H9 (cell line): ENCODE measurements around the gene FAM210B. TPM values are rescaled to one million over a fixed set of nuclear protein-coding genes. Genes with fewer than 3 reads are reported as not detected.

Experiments
- DNase-seq: peaks from one replicate; pipeline ENCODE4 v3.0.0-alpha.2; 2017
- H2AFZ ChIP-seq: one replicate; pipeline ENCODE4 v1.6.1; 2013; ENCODE audit warnings: mild to moderate bottlenecking, low read length, control low read depth, moderate library complexity
- H2AK5ac ChIP-seq: 2 replicates; pipeline ENCODE4 v1.6.1; 2013; ENCODE audit warnings: low read length, control low read depth, mixed read lengths; ENCODE audit not compliant: insufficient read length
- H2BK120ac ChIP-seq: one replicate; pipeline ENCODE4 v1.6.1; 2013; ENCODE audit warnings: low read depth, mild to moderate bottlenecking, low read length, control low read depth, inconsistent platforms; ENCODE audit not compliant: poor library complexity, severe bottlenecking
- H2BK12ac ChIP-seq: 2 replicates; pipeline ENCODE4 v1.6.1; 2013; ENCODE audit warnings: low read length, control low read depth, mixed read lengths, low read depth; ENCODE audit not compliant: insufficient read length
- H2BK15ac ChIP-seq: 2 replicates; pipeline ENCODE4 v1.6.1; 2013; ENCODE audit warnings: low read depth, low read length, control low read depth
- H2BK20ac ChIP-seq: one replicate; pipeline ENCODE4 v1.6.1; 2013; ENCODE audit warnings: low read depth, mild to moderate bottlenecking, low read length, control low read depth, inconsistent platforms; ENCODE audit not compliant: poor library complexity, severe bottlenecking
- H2BK5ac ChIP-seq: 2 replicates; pipeline ENCODE4 v1.6.1; 2013; ENCODE audit warnings: low read length, control low read depth, mixed read lengths; ENCODE audit not compliant: insufficient read length
- H3K14ac ChIP-seq: 2 replicates; pipeline ENCODE4 v1.6.1; 2013; ENCODE audit warnings: low read length, control low read depth; ENCODE audit not compliant: insufficient read depth
- H3K18ac ChIP-seq: 2 replicates; pipeline ENCODE4 v1.6.1; 2013; ENCODE audit warnings: low read depth, mild to moderate bottlenecking, mixed read lengths, low read length, control low read depth; ENCODE audit not compliant: insufficient read length
- H3K23ac ChIP-seq: 2 replicates; pipeline ENCODE4 v1.6.1; 2013; ENCODE audit warnings: low read length, control low read depth, mixed read lengths, low read depth; ENCODE audit not compliant: insufficient read length
- H3K23me2 ChIP-seq: 2 replicates; pipeline ENCODE4 v1.6.1; 2013; ENCODE audit warnings: low read depth, mild to moderate bottlenecking, mixed read lengths, low read length, control low read depth; ENCODE audit not compliant: insufficient read length, poor library complexity, severe bottlenecking
- H3K27ac ChIP-seq: 2 replicates; pipeline ENCODE4 v1.5.1; 2013; ENCODE audit warnings: low read length, control low read depth, mixed read lengths, low read depth; ENCODE audit not compliant: insufficient read length
- H3K27me3 ChIP-seq: 2 replicates; pipeline ENCODE4 v1.6.1; 2013; ENCODE audit warnings: low read length, control low read depth, inconsistent platforms; ENCODE audit not compliant: insufficient read depth
- H3K4ac ChIP-seq: 2 replicates; pipeline ENCODE4 v1.6.1; 2013; ENCODE audit warnings: low read depth, mild to moderate bottlenecking, control low read depth, inconsistent platforms, low read length, moderate library complexity
- H3K4me1 ChIP-seq: 2 replicates; pipeline ENCODE4 v1.6.1; 2013; ENCODE audit warnings: low read length, control low read depth, inconsistent platforms; ENCODE audit not compliant: insufficient read depth
- H3K4me2 ChIP-seq: 2 replicates; pipeline ENCODE4 v1.6.1; 2013; ENCODE audit warnings: low read length, control low read depth, mixed read lengths; ENCODE audit not compliant: insufficient read length, insufficient read depth
- H3K56ac ChIP-seq: 2 replicates; pipeline ENCODE4 v1.6.1; 2013; ENCODE audit warnings: low read depth, mild to moderate bottlenecking, mixed read lengths, low read length, control low read depth; ENCODE audit not compliant: insufficient read length
- H3K79me1 ChIP-seq: 2 replicates; pipeline ENCODE4 v1.6.1; 2013; ENCODE audit warnings: low read depth, mild to moderate bottlenecking, moderate library complexity, low read length, control low read depth, inconsistent platforms; ENCODE audit not compliant: insufficient read depth, poor library complexity, severe bottlenecking
- H3K79me2 ChIP-seq: 2 replicates; pipeline ENCODE4 v1.6.1; 2013; ENCODE audit warnings: low read length, control low read depth, inconsistent platforms; ENCODE audit not compliant: insufficient read depth
- H3K9ac ChIP-seq: 2 replicates; pipeline ENCODE4 v1.6.1; 2013; ENCODE audit warnings: low read length, control low read depth, mixed read lengths; ENCODE audit not compliant: insufficient read length; ENCODE audit errors: extremely low read depth
- H3K9me3 ChIP-seq: one replicate; pipeline ENCODE4 v1.6.1; 2013; ENCODE audit warnings: low read depth, low read length, inconsistent platforms; ENCODE audit not compliant: control insufficient read depth
- H3T11ph ChIP-seq: one replicate; pipeline ENCODE4 v1.6.1; 2013; ENCODE audit warnings: mild to moderate bottlenecking, low read length, control low read depth, inconsistent platforms
- H4K20me1 ChIP-seq: one replicate; pipeline ENCODE4 v1.6.1; 2013; ENCODE audit not compliant: control insufficient read depth, insufficient read length, insufficient read depth
- H4K5ac ChIP-seq: 2 replicates; pipeline ENCODE4 v1.6.1; 2013; ENCODE audit warnings: low read depth, mild to moderate bottlenecking, mixed read lengths, low read length, control low read depth; ENCODE audit not compliant: insufficient read length
- H4K8ac ChIP-seq: replicated peaks from 2 replicates; pipeline ENCODE4 v1.6.1; 2013; ENCODE audit warnings: low read length, control low read depth, mixed read lengths, low read depth; ENCODE audit not compliant: insufficient read length
- H4K91ac ChIP-seq: 2 replicates; pipeline ENCODE4 v1.6.1; 2013; ENCODE audit warnings: low read depth, mild to moderate bottlenecking, moderate library complexity, mixed read lengths, low read length, control low read depth; ENCODE audit not compliant: insufficient read length
- H3K27ac Mint-ChIP-seq, 3 experiments: 2 replicates in 2 of 3; 3 replicates in 1 of 3; pipeline ENCODE4 v1.8.0; 2020 to 2021; ENCODE audit warnings: mixed read lengths in 3 of 3, mild to moderate bottlenecking in 1 of 3, moderate library complexity in 1 of 3
- H3K27me3 Mint-ChIP-seq: 2 replicates; pipeline ENCODE4 v1.8.0; 2021; ENCODE audit warnings: low read depth, mild to moderate bottlenecking, moderate library complexity, mixed read lengths
- H3K36me3 Mint-ChIP-seq, 3 experiments: 2 replicates in 2 of 3; 3 replicates in 1 of 3; pipeline ENCODE4 v1.8.0; 2020 to 2021; ENCODE audit warnings: low read depth in 3 of 3, mixed read lengths in 3 of 3; ENCODE audit not compliant: insufficient read depth in 1 of 3
- H3K4me1 Mint-ChIP-seq, 2 experiments: 2 replicates each; pipeline ENCODE4 v1.8.0; 2020; ENCODE audit warnings: mixed read lengths in 2 of 2
- H3K4me3 Mint-ChIP-seq, 2 experiments: 2 replicates in 1 of 2; 3 replicates in 1 of 2; pipeline ENCODE4 v1.8.0; 2020 to 2021; ENCODE audit warnings: mild to moderate bottlenecking in 2 of 2, mixed read lengths in 2 of 2, moderate library complexity in 1 of 2
- H3K9me3 Mint-ChIP-seq, 2 experiments: 2 replicates in 1 of 2; 3 replicates in 1 of 2; pipeline ENCODE4 v1.8.0; 2020; ENCODE audit warnings: mild to moderate bottlenecking in 2 of 2, mixed read lengths in 2 of 2, moderate library complexity in 1 of 2
- WGBS: extraction: QIAGEN DNeasy Blood & Tissue Kit; methylation state at CpG from one replicate; pipeline ENCODE4 v1.1.7; 2013; ENCODE audit warnings: missing lambda C conversion rate, low lambda C conversion rate, mixed read lengths; ENCODE audit not compliant: insufficient read length; ENCODE audit errors: extremely low coverage; 5-methylcytosine and 5-hydroxymethylcytosine counted together
- total RNA-seq: library from RNA; stranded (reverse); gene quantifications from 2 replicates; pipeline ENCODE4 v1.2.1, GENCODE V29; 2021
- TF ChIP-seq, protein P1 (sequence below): fragments of 200-600 bp; sonication (generic); conservative IDR thresholded peaks from 3 replicates; pipeline ENCODE4 v1.8.0; 2021; ENCODE audit warnings: antibody characterized with exemption, mild to moderate bottlenecking

Gene FAM210B
- total RNA-seq, 1 experiment from 2014 or later = 24.2 TPM

DNA sequence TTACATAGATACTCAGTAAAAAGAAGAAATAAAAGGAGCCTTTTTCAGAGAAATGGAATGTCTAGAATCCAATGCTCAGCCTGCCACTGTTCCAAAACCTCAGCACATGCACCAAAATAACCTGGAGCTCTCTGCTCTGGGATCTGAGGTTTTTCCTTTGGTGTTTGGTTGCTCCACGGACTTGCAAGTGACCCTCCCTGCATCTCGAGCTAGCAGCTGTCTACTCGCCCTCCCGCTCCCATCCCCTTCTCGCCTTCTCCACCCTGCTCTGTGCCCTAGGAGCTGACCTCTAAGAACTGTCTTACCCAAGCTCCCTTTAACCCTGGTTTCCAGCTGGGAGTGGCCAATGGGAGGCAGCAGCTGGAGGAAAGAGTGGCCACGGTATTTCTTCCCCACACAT lies 35.1 kb upstream of the FAM210B start:
- H2BK12ac ChIP-seq = no peak overlapping the region
- H4K5ac ChIP-seq = no peak overlapping the region
- H3K27ac ChIP-seq = no peak overlapping the region
- peaks cover 69% of the 10 kb centered on the region for H3K9me3 ChIP-seq
- Mint-ChIP-seq H3K9me3 (peaks cover 84 to 92% of the 10 kb centered on the region in 2 experiments), H3K27me3 (peaks cover 5% of the 10 kb centered on the region; the same call in 1 of the 2 replicates), H3K27ac (no peak overlapping the region), H3K36me3 (peaks cover 2 to 34% (median 10%) of the 10 kb centered on the region in 3 experiments; a peak in 5 of 7 replicates), H3K4me1 (no peaks in the 10 kb centered on the region), H3K4me3 (no peak overlapping the region; a peak in 1 of 5 replicates)
- no peak overlapping the region for H3K18ac ChIP-seq
- H3K4ac ChIP-seq = no peak overlapping the region
- no peak overlapping the region for H2BK20ac ChIP-seq
- no CpG with 5 or more reads among the region's 6 CpGs for WGBS
- no peak overlapping the region for H3K14ac ChIP-seq
- no peaks in the 10 kb centered on the region for H3K4me1 ChIP-seq
- H3K56ac ChIP-seq = no peak overlapping the region
- H2BK15ac ChIP-seq = no peak overlapping the region
- H4K20me1 ChIP-seq = no peaks in the 10 kb centered on the region
- H3T11ph ChIP-seq = no peak overlapping the region
- H3K27me3 ChIP-seq = no peaks in the 10 kb centered on the region
- no peak overlapping the region for H4K8ac ChIP-seq
- no peaks in the 10 kb centered on the region for H3K23me2 ChIP-seq
- no peaks in the 10 kb centered on the region for H3K79me2 ChIP-seq
- H3K23ac ChIP-seq = no peak overlapping the region
- no peak overlapping the region for H2AFZ ChIP-seq
- H3K4me2 ChIP-seq = no peak overlapping the region
- no peak overlapping the region for H2BK5ac ChIP-seq
- TF ChIP-seq, protein P1, sequence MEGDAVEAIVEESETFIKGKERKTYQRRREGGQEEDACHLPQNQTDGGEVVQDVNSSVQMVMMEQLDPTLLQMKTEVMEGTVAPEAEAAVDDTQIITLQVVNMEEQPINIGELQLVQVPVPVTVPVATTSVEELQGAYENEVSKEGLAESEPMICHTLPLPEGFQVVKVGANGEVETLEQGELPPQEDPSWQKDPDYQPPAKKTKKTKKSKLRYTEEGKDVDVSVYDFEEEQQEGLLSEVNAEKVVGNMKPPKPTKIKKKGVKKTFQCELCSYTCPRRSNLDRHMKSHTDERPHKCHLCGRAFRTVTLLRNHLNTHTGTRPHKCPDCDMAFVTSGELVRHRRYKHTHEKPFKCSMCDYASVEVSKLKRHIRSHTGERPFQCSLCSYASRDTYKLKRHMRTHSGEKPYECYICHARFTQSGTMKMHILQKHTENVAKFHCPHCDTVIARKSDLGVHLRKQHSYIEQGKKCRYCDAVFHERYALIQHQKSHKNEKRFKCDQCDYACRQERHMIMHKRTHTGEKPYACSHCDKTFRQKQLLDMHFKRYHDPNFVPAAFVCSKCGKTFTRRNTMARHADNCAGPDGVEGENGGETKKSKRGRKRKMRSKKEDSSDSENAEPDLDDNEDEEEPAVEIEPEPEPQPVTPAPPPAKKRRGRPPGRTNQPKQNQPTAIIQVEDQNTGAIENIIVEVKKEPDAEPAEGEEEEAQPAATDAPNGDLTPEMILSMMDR = no peak
- no peak for DNase-seq
- H2BK120ac ChIP-seq = no peak overlapping the region
- no peaks in the 10 kb centered on the region for H3K79me1 ChIP-seq
- no peak overlapping the region for H4K91ac ChIP-seq
- no peak overlapping the region for H3K9ac ChIP-seq
- no peak overlapping the region for H2AK5ac ChIP-seq
